Measurements from ENCODE around the gene COPS8. TPM values are rescaled to one million over a fixed set of nuclear protein-coding genes. Genes with fewer than 3 reads are reported as not detected.

Gene COPS8
- total RNA-seq, 2 donors from 2014 or later = 66.3 to 72.7 TPM

DNA sequence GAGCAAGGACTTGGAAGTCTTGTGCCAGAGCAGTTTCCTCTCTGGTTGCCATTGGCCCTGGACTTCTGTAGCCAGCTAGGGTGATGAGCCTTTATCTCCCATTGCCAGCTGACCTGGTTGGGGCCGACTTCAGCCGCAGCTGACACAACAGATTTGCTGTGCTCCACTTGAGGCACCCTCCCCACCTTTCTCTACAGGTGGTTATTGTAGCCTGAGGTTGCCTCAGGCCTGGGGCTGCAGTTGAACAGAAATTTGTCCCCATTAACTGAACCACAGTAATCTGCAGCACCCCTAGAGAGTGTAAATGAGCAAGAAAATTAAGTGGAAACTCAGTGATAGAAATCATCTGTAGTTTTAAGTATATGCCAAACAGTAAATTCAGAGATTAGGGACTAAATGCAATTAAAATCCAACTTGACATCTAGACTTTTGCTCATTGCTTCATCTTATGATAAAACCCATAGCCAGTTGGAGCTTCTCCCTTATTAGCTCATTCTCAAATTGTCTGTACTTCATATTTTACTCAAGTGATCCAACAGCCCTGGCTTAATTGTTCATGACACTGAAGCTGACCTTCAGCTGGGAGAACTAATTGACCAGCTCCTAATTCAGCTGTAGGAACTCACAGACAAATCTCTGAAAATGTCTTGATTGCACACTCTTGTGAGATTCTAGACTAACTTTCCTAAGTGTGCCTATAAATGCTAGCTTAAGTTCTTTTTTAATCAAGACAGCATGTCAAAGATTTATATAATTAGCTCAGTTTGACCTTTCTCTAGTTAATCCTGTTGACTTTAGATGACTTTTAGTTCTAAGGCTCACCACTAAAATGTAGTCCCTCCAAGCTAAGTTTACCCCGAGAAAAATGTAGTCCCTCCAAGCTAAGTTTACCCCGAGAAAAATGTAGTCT, 48.9 kb downstream of the COPS8 start:
- no peak overlapping the region for H3K9ac ChIP-seq (ENCODE audit: extremely low read depth, low read length, poor library complexity, severe bottlenecking)
- H3K36me3 ChIP-seq (ENCODE audit: control insufficient read depth, insufficient read depth, low read length) = no peaks in the 10 kb centered on the region
- peak overlapping the region; percentile 30 for H3K4me3 ChIP-seq (ENCODE audit: low read length)
- Mint-ChIP-seq H3K36me3 (ENCODE audit: low read depth) (no peaks in the 10 kb centered on the region), H3K27me3 (ENCODE audit: insufficient read depth) (no peaks in the 10 kb centered on the region), H3K4me3 (no peak overlapping the region), H3K9me3 (no peaks in the 10 kb centered on the region), H3K27ac (no peak overlapping the region), H3K4me1 (peaks cover 23% of the 10 kb centered on the region)
- H3K9me3 ChIP-seq (ENCODE audit: control insufficient read depth, low read length) = no peaks in the 10 kb centered on the region
- peak; percentile 56 for DNase-seq
- TF ChIP-seq, protein P1, sequence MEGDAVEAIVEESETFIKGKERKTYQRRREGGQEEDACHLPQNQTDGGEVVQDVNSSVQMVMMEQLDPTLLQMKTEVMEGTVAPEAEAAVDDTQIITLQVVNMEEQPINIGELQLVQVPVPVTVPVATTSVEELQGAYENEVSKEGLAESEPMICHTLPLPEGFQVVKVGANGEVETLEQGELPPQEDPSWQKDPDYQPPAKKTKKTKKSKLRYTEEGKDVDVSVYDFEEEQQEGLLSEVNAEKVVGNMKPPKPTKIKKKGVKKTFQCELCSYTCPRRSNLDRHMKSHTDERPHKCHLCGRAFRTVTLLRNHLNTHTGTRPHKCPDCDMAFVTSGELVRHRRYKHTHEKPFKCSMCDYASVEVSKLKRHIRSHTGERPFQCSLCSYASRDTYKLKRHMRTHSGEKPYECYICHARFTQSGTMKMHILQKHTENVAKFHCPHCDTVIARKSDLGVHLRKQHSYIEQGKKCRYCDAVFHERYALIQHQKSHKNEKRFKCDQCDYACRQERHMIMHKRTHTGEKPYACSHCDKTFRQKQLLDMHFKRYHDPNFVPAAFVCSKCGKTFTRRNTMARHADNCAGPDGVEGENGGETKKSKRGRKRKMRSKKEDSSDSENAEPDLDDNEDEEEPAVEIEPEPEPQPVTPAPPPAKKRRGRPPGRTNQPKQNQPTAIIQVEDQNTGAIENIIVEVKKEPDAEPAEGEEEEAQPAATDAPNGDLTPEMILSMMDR (conservative IDR thresholded peaks at IDR 0.05) = no peak
- peaks cover 9% of the 10 kb centered on the region for H3K4me1 ChIP-seq (ENCODE audit: control insufficient read depth, insufficient read depth, low read length)
- no peaks in the 10 kb centered on the region for H3K27me3 ChIP-seq (ENCODE audit: control insufficient read depth, insufficient read depth, low read length, poor library complexity, severe bottlenecking)
- H3K27ac ChIP-seq (ENCODE audit: low read depth, low read length) = no peak overlapping the region
- WGBS, 2 experiments (ENCODE audit: insufficient coverage in 1 of 2, insufficient read length in 1 of 2) = 58% methylated on average over 4 of the region's 4 CpGs; no CpG with 5 or more reads in 1 of the 2 experiments

DNA sequence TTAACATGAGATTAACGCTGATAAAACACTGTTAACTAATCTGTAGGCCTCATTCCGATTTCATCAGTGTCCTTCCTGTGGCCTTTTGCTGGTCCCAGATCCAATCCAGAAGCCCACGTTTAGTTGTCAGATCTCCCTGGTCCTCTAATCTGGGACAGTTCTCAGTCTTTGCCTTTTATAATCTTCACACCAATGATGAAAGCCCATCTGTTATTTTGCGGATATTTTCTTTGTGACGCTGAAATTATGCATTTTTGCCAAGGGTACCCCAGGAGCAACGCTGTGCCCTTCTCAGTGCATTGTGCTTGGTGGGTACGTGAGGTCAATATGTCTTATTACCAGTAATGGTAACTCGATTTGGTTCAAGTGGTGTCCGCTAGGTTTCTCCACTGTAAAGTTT, 51.1 kb downstream of the COPS8 start:
- no peak overlapping the region for H3K27ac Mint-ChIP-seq
- no peak overlapping the region for H3K27ac ChIP-seq (ENCODE audit: low read depth, low read length)
- no peaks in the 10 kb centered on the region for H3K27me3 ChIP-seq (ENCODE audit: control insufficient read depth, insufficient read depth, low read length, poor library complexity, severe bottlenecking)
- 93 to 98% methylated on average over 6 to 9 of the region's 9 CpGs for WGBS, 2 experiments (ENCODE audit: insufficient coverage in 1 of 2, insufficient read length in 1 of 2)
- TF ChIP-seq, protein P1 (conservative IDR thresholded peaks at IDR 0.05) = no peak
- H3K27me3 Mint-ChIP-seq (ENCODE audit: insufficient read depth) = no peaks in the 10 kb centered on the region
- peaks cover 23% of the 10 kb centered on the region for H3K4me1 Mint-ChIP-seq
- H3K9me3 ChIP-seq (ENCODE audit: control insufficient read depth, low read length) = no peaks in the 10 kb centered on the region
- H3K4me3 Mint-ChIP-seq = no peak overlapping the region
- peaks cover 9% of the 10 kb centered on the region for H3K4me1 ChIP-seq (ENCODE audit: control insufficient read depth, insufficient read depth, low read length)
- no peaks in the 10 kb centered on the region for H3K36me3 Mint-ChIP-seq (ENCODE audit: low read depth)
- no peak overlapping the region for H3K9ac ChIP-seq (ENCODE audit: extremely low read depth, low read length, poor library complexity, severe bottlenecking)
- no peaks in the 10 kb centered on the region for H3K9me3 Mint-ChIP-seq
- H3K36me3 ChIP-seq (ENCODE audit: control insufficient read depth, insufficient read depth, low read length) = no peaks in the 10 kb centered on the region
- no peak for DNase-seq
- H3K4me3 ChIP-seq (ENCODE audit: low read length) = no peak overlapping the region

DNA sequence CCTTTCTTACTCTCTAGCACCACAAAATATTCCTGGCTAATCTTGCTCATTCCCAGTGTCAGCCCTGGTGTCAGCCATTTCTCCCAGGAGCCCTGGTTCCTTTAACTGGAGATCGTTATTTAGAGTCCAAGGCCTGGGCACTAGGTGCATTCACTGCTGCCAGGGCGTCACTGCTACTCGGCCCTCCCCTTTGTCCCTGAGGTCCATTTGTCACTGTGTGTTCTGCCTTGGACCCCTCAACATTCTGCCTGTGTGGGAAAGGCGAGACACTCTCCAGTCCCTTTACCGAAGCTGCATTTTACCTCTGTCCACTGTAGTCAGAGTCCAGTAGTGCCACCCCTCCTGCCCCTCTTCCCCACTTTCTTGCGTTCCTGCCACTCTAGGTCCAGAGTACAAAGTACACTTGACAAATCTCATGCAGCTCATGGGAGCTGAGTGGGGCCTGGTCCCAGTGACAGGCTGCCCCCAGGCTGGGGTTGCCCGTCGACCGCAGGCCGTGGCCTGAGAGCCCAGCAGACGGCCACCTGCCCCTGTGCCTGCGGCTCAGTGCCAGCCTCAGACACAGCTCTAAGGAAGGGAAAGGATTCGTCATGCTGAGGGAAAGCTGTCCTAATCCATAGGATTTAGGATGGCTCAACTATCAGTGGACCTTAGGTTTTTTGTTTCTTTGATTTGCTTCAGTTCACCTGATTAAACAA, 52.1 kb downstream of the COPS8 start:
- Mint-ChIP-seq H3K27ac (no peak overlapping the region), H3K9me3 (no peaks in the 10 kb centered on the region), H3K4me3 (no peak overlapping the region), H3K27me3 (ENCODE audit: insufficient read depth) (peaks cover 5% of the 10 kb centered on the region), H3K36me3 (ENCODE audit: low read depth) (no peaks in the 10 kb centered on the region), H3K4me1 (peaks cover 23% of the 10 kb centered on the region)
- Histone ChIP-seq H3K9me3 (ENCODE audit: control insufficient read depth, low read length) (no peaks in the 10 kb centered on the region), H3K4me1 (ENCODE audit: control insufficient read depth, insufficient read depth, low read length) (peaks cover 9% of the 10 kb centered on the region), H3K4me3 (ENCODE audit: low read length) (no peak overlapping the region), H3K9ac (ENCODE audit: extremely low read depth, low read length, poor library complexity, severe bottlenecking) (no peak overlapping the region), H3K27ac (ENCODE audit: low read depth, low read length) (no peak overlapping the region), H3K36me3 (ENCODE audit: control insufficient read depth, insufficient read depth, low read length) (no peaks in the 10 kb centered on the region), H3K27me3 (ENCODE audit: control insufficient read depth, insufficient read depth, low read length, poor library complexity, severe bottlenecking) (no peaks in the 10 kb centered on the region)
- TF ChIP-seq, protein P1 (conservative IDR thresholded peaks at IDR 0.05) = no peak
- DNase-seq = no peak
- 92% methylated on average over 12 to 13 of the region's 13 CpGs for WGBS, 2 experiments (ENCODE audit: insufficient coverage in 1 of 2, insufficient read length in 1 of 2)
